ENCODE data around the gene CASP5.
"Not testable (repeated sequence)": the region's sequence is repeated elsewhere in the genome, so short reads cannot be mapped to it uniquely, and the experiment has no call there.

Gene CASP5

DNA sequence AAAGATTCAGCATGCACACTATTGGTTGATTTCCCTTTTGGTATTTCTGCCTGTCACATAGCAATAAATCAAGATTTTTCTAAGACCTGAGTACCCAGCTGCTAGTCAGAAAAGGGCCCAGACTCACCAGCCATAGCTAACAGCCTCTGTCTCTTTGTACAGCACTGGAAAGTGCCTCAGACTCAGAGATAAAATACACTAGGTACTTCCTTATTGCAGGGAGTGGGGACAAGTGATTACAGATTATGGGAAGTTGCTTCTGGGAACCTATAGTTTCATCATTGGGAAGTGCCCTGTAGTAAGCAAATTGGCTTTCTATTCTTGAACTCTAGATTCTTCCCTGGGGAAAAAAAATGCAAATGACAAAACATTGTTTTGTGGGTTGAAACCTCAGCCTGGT lies at the start of gene CASP5:
Gene CASP5, minus strand, starts transcription at position 166 of the 400 bp plus-strand sequence. Its CDS starts 32 bp downstream, at position 134.
- DNase-seq (ENCODE audit: low read depth in 2 of 2) = no peak

DNA sequence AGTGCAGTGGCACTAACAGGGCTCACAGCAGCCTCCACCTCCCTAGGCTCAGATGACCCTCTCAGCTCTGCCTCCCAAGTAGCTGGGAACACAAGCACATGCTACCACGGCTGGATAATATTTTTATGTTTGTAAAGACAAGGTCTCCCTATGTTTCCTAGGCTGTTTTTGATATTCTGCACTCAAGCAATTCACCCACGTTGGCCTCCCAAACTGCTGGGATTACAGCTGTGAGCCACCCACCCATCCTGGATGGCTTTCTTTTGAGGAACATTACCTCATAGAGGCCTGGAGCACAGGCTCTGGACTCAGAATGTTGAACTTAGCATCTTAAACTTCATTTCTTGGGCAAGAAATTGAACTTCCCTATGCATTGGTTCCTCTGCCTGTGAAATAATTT lies 49.1 kb upstream of the CASP5 start:
- not testable (repeated sequence) for DNase-seq (ENCODE audit: low read depth in 2 of 2)

DNA sequence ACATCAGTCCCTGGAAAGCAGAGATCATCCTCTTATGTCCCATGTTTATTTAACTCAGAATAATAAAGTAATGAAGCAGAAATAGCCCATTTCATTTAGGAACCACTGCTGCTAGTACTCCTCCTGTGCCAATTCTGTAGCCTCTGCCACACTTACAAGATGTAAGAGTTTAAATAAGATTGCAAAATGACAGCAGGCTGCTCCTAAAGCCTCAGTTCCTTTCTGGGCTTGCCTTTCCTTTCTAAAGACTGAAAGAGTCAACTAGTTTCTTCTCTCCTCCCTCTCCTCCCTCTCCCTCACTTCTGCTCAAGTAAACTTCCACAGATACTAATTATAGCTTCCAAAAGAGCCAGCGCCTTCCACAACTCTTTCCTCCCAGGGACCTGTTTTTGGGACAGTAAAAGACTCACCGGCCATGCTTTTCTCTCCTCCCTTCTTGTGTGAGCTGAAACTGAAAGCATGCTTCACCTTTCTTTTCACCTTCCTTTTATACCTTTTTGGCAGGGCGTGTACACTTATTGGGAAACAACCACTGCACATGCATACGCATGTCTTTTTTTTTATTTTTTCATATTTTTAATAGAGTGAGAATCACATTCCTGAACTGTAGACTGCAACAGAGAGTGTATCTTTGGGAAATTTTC lies 48.2 kb upstream of the CASP5 start:
- no peak for DNase-seq (ENCODE audit: low read depth in 2 of 2)

DNA sequence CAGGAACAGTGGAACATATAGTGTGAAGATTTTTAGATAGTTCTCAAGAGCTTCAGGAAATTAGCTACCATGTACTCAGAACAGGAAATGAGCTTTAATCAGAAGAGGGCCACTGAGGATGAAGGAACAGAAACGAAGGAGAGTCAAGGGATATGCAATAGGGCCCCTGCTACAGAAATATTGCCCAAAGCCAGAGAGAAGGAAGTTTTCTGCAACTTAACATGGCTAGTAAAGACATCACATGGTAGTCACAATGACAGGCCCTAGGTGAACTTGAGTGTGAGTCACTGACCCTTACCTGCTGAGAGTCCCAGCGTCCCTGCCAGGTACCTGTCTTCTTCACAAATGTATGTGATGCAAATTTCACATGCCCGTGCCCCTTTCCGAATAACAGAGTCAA lies 47.3 kb upstream of the CASP5 start:
- DNase-seq (ENCODE audit: low read depth in 2 of 2) = no peak

DNA sequence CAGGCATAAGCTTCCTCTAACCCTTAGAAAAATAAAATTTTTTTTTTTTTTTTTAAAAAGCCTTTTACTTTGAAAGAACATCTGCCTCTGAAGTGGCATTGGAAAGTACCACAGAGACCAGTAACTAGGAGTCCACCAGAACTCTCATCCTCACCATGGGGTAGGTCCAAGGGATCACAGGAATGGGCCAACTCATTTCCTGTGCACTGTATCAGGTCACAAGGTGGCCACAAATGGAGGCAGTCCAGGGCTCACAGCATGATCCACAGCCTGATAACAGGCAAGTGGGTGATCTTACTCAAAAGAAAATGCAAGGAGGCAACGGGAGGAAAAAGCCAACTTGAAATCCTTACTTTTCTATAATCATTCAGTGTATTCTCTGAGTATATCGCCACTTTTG lies 46.8 kb upstream of the CASP5 start:
- DNase-seq (ENCODE audit: low read depth in 2 of 2) = not testable (repeated sequence)

DNA sequence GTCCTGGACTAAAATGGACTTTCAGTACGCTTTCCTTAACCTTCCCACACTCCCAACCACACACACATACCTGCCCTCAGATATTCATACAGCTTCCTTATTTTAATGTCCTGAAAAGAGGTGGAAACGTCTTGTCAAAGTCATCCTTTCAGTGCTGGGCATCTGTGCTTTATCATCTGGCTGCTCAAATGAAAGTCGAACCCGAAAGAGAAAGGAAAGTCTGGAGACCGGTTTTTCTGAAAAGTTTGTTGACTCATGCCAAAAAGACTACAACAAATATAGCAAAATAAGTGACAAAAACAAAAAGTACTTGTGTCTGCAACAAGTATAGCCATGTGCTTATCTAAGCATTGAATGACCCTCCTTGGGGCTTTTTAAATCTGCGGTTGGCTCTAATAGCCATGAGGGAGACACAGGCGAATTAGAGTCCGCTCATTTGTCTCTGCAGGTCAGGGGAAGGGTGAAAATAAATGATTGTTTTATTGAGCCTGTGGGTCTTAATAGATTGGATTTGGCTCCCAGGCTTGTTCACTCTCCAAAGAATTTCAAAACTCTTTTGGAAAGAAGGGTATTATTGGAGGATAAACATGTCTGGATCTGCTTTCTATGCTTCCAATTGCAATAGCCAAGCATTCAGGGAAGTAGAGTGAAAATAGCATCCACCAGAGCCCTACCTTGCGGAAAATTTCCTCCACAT lies 40.4 kb upstream of the CASP5 start:
- not testable (repeated sequence) for DNase-seq (ENCODE audit: low read depth in 2 of 2)

DNA sequence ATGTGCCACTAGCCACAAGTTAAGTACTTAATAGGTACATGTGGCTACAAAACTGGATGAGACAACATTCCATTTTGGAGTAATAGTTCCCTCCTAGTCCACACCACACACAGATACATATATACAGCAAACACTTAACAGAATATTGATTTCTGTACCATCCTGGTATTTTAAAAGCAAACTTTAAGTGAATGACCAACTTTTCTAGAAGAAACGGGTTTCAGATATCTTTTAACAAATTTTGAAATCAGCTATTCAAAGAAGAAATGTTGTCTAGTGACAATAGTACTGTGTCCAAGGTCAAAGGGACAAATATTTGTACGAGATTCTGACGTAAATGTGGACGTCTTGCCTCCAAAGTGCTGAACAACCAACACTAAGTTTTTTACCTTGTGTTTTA lies 34.5 kb upstream of the CASP5 start:
- no peak for DNase-seq (ENCODE audit: low read depth in 2 of 2)

DNA sequence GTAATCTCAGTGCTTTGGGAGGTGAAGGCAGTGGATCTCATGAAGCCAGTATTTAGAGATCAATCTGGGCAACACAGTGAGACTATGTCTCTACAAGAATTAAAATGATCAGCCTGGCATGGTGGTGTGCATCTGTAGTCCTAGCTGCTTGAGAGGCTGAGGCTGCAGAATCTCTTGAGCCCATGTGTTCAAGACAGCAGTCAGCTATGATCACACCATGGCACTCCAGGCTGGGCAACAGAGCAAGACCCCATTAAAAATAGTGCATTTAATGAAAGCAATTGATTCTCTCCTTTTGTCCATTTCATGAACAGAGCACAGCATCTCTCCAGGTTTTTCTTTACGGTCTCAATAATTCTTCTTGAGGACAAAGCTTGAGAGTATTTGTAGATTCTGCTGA lies 33.5 kb upstream of the CASP5 start:
- no peak for DNase-seq (ENCODE audit: low read depth in 2 of 2)

DNA sequence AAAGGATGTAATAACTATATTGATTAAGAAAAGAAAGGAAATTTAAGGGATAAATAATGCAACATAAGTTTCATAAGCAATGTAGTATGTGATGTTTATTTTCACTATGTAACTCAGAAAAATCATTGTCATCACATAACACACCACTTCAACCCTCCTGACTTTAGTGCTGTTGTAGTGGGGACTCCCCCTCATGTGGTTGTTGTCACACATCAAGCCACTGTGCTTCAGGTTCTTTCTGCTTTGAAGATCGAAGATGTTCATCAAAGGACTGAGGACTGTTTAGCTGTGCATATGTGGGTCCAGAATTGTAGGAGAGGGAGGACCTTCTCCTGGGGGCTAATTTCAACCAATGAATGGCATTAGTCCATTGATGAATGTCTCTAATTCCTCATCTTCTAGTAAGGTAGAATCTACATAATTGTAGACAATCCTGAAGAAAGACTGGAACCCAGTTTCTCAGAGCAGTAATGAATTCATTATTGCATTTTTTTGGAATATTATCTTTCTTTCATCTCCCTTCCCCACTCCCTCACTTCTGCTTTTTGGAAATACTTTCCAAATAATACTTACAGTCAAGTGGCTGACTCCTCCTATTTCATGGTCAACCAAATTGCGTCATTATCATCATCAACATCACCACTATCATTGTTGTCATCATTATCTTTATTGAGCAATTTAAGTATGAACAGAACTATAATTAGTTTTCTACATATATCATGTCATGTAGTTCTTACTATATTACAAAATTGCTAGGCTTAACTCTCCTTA lies 31.9 kb upstream of the CASP5 start:
- no peak for DNase-seq (ENCODE audit: low read depth in 2 of 2)

DNA sequence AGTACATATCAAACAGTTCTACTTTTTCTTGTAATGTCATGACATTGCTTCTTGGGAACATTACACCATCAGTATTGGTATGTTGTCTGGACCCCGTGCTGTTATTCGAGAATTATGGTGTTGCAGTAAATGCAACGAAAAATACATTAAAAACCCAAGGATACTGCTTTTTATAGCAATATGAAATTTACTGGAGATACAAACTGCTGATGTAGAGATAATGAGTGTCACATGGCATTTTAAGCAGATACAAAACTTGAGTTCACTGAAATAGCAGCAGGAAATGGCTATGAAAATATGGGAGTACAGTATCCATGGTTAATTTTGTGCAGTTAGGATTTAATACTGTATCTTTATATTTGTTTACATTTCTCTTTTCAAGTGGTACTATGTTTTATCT lies 29.5 kb upstream of the CASP5 start:
- DNase-seq (ENCODE audit: low read depth in 2 of 2) = no peak

DNA sequence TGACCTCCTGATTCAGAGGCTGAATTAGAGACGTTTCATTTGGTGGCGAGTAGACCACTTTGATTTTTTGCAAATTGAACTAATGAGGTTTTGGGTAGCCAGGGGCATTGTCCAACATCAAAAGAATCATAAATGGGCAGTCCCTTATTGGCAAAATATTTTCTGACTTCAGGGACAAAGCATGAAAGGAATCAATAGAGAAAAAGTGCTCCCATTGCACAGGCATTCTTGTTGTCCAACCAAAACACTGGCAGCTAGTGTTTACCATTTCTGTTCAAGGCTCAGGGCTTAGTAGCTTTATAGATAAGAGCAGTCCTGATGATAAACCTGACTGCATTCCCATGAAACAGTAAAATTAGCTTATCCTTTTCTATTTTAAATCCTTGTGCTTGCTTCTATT lies 28.6 kb upstream of the CASP5 start:
- DNase-seq (ENCODE audit: low read depth in 2 of 2) = no peak

DNA sequence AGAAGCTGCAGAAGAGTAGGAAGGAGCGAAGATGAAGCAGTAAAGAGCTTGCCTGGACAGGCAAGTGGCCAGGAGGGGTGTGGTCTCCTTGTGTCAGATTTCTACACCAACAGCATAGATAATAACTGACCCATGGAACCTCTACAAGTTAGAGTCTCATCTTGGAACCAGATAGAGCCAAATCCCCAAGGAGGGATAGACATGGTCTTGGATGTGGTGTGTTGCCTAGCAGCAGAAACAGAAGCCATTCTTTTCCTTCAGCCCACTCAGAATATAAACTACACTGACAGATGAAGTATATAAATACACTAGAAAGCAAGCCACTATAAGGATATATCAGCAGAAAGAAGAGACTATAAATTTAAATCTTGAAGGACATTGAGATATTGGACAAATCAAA lies 26.5 kb upstream of the CASP5 start:
- DNase-seq (ENCODE audit: low read depth in 2 of 2) = no peak

DNA sequence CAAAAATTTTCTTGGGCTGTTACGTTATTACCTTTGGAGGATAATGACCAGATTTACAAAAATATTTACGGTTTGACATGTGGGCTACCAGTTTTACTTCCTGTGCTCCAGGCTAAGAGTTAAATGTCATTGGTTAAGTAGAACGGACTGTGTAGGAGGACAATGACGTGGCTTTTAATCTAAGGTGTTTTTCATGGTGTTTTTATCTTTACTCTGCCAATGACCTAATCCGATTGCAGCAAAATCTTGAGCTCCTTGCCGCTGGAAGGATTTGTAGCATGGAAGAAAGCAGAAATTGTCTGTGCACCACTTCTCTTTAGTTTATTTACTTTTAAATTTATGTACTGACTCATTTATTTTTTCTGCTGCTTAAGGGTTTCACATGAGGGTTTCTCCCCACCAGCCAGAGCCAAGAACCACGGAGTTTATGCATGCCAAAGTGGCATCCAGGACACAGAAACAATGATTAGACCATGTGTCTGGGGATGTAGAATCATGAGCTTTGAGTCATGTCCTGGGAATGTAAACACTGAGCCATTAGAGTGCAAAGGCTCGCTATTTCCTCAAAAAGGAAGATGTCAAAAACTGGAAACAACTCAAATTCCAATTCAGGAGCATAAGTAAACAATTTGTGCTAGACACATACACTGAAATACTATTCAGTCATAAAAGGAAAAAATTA lies 24.1 kb upstream of the CASP5 start:
- DNase-seq (ENCODE audit: low read depth in 2 of 2) = no peak

DNA sequence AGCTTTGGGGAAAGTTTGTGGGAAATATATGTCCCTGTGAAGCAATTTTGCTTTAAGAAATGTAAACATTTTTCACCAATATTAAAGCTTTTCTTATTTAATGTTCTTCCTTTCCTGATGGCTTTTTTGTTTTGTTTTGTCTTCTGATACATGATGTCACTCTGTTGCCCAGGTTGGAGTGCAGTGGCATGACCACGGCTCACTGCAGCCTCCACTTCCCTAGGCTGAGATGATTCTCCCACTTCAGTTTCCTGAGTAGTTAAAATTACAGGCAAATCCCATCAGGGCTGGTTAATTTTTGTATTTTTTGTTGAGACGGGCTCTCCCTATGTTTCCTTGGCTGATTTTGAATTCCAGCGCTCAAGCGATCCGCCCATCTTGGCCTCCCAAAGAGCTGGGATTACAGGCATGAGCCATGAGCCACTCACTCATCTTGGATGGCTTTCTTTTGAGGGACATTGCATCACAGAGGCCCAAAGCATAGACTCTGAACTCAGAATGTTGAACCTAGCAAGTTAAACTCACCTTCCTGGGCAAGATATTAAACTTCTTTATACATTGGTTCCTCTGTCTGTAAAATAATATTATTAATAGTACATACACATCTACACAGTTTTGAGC lies 22.8 kb upstream of the CASP5 start:
- DNase-seq (ENCODE audit: low read depth in 2 of 2) = no peak

DNA sequence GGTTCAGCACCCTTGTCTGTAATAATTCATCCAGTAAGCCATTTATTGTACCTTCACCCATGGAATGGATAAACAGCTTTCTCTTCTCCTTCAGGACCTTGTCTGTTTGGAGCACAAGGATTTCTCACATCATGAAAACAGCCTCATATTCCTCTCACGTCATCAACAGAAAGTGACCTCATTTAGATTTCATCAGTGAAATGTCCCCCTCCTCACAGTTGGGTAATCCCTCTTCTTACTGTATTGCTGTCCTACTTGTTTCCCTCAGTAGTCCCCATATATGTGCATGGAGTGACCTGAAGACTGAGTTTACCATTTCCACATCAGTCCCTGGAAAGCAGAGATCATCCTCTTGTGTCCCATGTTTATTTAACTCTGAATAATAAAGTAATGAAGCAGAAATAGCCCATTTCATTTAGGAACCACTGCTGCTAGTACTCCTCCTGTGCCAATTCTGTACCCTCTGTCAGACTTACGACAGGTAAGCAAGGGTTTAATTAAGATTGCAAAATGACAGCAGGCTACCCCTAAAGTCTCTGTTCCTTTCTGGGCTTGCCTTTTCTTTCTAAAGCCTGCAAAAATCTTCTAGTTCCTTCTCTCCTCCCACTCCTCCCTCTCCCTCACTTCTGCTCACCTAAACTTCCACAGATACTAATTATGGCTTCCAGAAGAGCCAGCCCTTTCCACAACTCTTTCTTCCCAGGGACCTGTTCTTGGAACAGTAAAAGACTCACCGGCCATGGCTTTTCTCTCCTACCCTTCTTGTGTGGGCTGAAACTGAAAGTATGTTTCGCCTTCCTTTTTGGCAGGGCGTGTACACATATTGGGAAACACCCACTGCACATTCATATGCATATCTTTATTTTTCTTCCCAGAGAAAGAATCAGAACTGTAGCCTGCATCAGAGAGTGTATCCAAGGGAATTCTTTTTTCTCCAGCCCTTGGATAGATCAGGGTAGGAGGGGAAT lies 21.9 kb upstream of the CASP5 start, which contains the start of gene CARD16:
Gene CARD16, minus strand, starts transcription at position 779 of the 968 bp plus-strand sequence. Its CDS starts 38 bp downstream, at position 741.
- peak in 1 of 2 donors; percentile 7 for DNase-seq (ENCODE audit: low read depth in 2 of 2)

DNA sequence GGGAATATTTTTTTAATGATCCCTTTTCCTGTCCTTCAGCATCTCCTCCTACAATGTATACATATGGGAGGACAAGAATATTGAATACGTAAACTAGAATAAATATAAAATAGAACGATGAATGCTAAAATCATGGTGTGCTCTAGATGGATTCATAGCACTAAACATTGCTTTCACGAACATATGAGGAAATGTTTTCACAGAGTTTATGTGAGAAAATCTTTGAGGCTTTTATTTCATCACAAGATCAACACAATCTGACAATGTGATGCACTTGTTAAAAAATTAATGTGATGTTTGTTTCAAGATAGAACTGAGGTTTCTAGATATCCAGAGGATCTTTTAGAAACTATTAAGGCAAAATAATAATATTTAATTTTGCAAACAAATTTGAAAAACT lies 19.2 kb upstream of the CASP5 start:
- DNase-seq (ENCODE audit: low read depth in 2 of 2) = no peak

DNA sequence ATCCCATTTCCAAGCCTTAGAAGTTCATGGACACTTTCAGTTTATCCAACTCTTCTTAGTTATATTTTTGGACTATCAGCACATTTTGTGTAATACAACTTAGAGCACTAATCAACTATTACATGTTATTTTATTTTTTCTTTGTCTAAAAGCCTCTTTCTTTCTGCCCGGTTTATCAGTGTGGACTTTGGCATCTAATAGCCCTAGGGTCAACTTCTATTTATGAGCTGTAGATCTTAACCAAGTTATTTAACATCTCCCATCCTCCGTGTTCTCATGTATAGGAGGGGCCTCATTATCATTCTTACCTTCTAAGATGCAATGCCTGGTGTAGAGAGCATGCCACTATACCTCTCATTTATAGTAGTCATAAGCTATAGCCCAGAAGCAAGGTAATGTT lies 17.7 kb upstream of the CASP5 start:
- DNase-seq (ENCODE audit: low read depth in 2 of 2) = no peak

DNA sequence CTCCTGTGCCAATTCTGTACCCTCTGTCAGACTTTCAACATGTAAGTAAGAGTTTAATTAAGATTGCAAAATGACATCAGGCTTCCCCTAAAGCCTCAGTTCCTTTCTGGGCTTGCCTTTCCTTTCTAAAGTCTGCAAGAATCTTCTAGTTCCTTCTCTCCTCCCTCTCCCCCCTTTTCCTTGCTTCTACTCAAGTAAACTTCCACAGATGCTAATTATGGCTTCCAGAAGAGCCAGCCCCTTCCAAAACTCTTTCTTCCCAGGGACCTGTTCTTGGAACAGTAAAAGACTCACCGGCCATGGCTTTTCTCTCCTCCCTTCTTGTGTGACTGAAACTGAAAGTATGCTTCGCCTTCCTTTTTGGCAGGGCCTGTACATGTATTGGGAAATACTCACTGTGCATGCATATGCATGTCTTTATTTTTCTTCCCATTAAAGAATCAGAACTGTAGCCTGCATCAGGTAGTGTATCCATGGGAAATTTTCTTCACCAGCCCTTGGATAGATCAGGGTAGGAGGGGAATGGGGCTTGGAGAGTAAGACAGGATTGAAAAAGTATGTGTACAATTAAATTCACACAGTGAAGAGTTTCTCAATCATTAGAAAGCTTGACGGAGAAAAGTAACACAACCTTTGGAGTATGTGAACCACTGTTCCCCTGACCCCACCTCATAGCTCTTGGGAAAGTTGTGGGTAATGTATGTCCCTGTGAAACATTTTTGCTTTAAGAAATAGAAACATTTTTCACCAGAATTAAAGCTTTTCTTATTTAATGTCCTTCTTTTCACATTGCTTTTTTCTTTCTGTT lies 12.0 kb upstream of the CASP5 start, which contains the start of gene CASP1:
Gene CASP1, minus strand, starts transcription at position 332 of the 808 bp plus-strand sequence. Its CDS starts 31 bp downstream, at position 301.
- DNase-seq (ENCODE audit: low read depth in 2 of 2) = no peak

DNA sequence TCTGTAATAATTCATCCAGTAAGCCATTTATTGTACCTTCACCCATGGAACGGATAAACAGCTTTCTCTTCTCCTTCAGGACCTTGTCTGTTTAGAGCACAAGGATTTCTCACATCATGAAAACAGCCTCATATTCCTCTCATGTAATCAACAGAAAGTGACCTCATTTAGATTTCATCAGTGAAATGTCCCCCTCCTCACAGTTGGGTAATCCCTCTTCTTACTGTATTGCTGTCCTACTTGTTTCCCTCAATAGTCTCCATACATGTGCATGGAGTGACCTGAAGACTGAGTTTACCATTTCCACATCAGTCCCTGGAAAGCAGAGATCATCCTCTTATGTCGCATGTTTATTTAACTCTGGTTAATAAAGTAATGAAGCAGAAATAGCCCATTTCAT lies 11.4 kb upstream of the CASP5 start:
- not testable (repeated sequence) for DNase-seq (ENCODE audit: low read depth in 2 of 2)

All from stimulated activated CD8-positive, alpha-beta memory T cell treated with anti-CD3 and anti-CD28 coated beads, Interleukin-2, amount 100 ng/mL, for 48 hours (primary cell).